ENCODE results near the gene ASB5. TPM values are rescaled to one million over a fixed set of nuclear protein-coding genes. Genes with fewer than 3 reads are reported as not detected.

The ASB5 gene
- total and polyA plus RNA-seq, 10 of the 15 experiments (the other 5 are each of a cell fraction or from before 2014, with no cell fraction given) = not detected

GRCh38 chr4:176292920-176293319, 23.9 kb upstream of the ASB5 start:
- no peaks in the 10 kb centered on the region for H3K9me3 ChIP-seq (replicated peaks; ENCODE audit: control insufficient read depth, insufficient read depth, low read length)

GRCh38 chr4:176291748-176292147, 22.7 kb upstream of the ASB5 start:
- H3K4me2 ChIP-seq (ENCODE audit: control insufficient read depth, insufficient read depth) = no peak overlapping the region
- H4K20me1 ChIP-seq (ENCODE audit: control insufficient read depth, insufficient read depth) = no peaks in the 10 kb centered on the region
- POLR2A ChIA-PET = no interaction called here
- TF ChIP-seq RB1 (IDR thresholded peaks at IDR 0.05; ENCODE audit: borderline replicate concordance) (no peak), ZBED1 (IDR thresholded peaks at IDR 0.05; ENCODE audit: borderline replicate concordance) (no peak), FOXM1 (IDR thresholded peaks at IDR 0.05; ENCODE audit: low read depth, low read length) (no peak), TBL1XR1 (IDR thresholded peaks at IDR 0.05; ENCODE audit: low read depth, low read length) (no peak), TCF3 (IDR thresholded peaks at IDR 0.05; ENCODE audit: borderline replicate concordance, insufficient read depth, low read depth, low read length) (no peak), ZZZ3 (IDR thresholded peaks at IDR 0.05; ENCODE audit: control insufficient read depth, insufficient read length, low read depth) (no peak), IRF4 (IDR thresholded peaks at IDR 0.05; ENCODE audit: low read depth, low read length) (no peak), NFXL1 (IDR thresholded peaks at IDR 0.05; ENCODE audit: borderline replicate concordance) (no peak)
- TF ChIP-seq, protein P1, sequence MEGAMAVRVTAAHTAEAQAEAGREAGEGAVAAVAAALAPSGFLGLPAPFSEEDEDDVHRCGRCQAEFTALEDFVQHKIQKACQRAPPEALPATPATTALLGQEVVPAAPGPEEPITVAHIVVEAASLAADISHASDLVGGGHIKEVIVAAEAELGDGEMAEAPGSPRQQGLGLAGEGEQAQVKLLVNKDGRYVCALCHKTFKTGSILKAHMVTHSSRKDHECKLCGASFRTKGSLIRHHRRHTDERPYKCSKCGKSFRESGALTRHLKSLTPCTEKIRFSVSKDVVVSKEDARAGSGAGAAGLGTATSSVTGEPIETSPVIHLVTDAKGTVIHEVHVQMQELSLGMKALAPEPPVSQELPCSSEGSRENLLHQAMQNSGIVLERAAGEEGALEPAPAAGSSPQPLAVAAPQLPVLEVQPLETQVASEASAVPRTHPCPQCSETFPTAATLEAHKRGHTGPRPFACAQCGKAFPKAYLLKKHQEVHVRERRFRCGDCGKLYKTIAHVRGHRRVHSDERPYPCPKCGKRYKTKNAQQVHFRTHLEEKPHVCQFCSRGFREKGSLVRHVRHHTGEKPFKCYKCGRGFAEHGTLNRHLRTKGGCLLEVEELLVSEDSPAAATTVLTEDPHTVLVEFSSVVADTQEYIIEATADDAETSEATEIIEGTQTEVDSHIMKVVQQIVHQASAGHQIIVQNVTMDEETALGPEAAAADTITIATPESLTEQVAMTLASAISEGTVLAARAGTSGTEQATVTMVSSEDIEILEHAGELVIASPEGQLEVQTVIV (IDR thresholded peaks at IDR 0.05; ENCODE audit: borderline replicate concordance, partially characterized antibody) = no peak
- no peak overlapping the region for H2AFZ ChIP-seq (ENCODE audit: control insufficient read depth, low read depth, low read length)
- ATAC-seq = no peak
- no peak overlapping the region for H3K9ac ChIP-seq (ENCODE audit: control insufficient read depth, insufficient read depth, low read length)
- no peak for DNase-seq (ENCODE audit: low read depth, low spot score)
- CTCF ChIA-PET = interaction anchor here (1.8 kb wide), 1 partner anchor 13 kb away, joined by 4 read pairs; no protein-coding TSS in a partner anchor
- FAIRE-seq = no peak
- intact Hi-C loops (cut with micrococcal nuclease; ENCODE audit: unreplicated experiment) = no loop called here
- in situ Hi-C loops (cut with MboI) = no loop called here
- no peak overlapping the region for H3K4me3 ChIP-seq
- H3K4me1 ChIP-seq (ENCODE audit: control insufficient read depth, insufficient read depth, low read length) = no peaks in the 10 kb centered on the region
- H3K79me2 ChIP-seq (ENCODE audit: control insufficient read depth, insufficient read depth, low read length) = no peaks in the 10 kb centered on the region
- no peaks in the 10 kb centered on the region for H3K9me3 ChIP-seq (replicated peaks; ENCODE audit: control insufficient read depth, insufficient read depth, low read length)
- H3K36me3 ChIP-seq (ENCODE audit: control insufficient read depth in 2 of 2, insufficient read depth in 2 of 2, low read length in 1 of 2) = no peaks in the 10 kb centered on the region
- no peak overlapping the region for H3K27ac ChIP-seq (ENCODE audit: control insufficient read depth, insufficient read depth)
- no TSS peak for BruUV-seq (replicated peaks)
- SMC1A ChIA-PET (ENCODE audit: uncharacterized antibody, unreplicated experiment) = no interaction called here
- RAD21 ChIA-PET (ENCODE audit: unreplicated experiment) = no interaction called here
- H3K27me3 ChIP-seq (replicated peaks in 1 of 2; ENCODE audit: control insufficient read depth in 2 of 2, insufficient read depth in 2 of 2, low read length in 1 of 2) = 0 out of 4 replicates have a peak, but pooled peaks cover 0 to 3% of the 10 kb centered on the region in 2 experiments
- WGBS (ENCODE audit: insufficient coverage, insufficient replicate concordance, low lambda C conversion rate, missing lambda C conversion rate) = 63% methylated on average over 3 of the region's 3 CpGs

More at GRCh38 chr4:176292920-176293319, 23.9 kb upstream of the ASB5 start:
- FAIRE-seq (no peak), ATAC-seq (no peak), DNase-seq (ENCODE audit: low read depth, low spot score) (no peak)
- H3K4me2 ChIP-seq (ENCODE audit: control insufficient read depth, insufficient read depth) = no peak overlapping the region
- intact Hi-C loops (cut with micrococcal nuclease; ENCODE audit: unreplicated experiment) = no loop called here
- ChIA-PET POLR2A (no interaction called here), CTCF (interaction anchor here (0.5 to 1.8 kb wide), 3 partner anchors 14 to 343 kb away, joined by 3 to 5 read pairs (median 4); no protein-coding TSS in a partner anchor), SMC1A (ENCODE audit: uncharacterized antibody, unreplicated experiment) (interaction anchor here (1.1 to 1.5 kb wide), 3 partner anchors 9 to 180 kb away, joined by 3 read pairs; no protein-coding TSS in a partner anchor), RAD21 (ENCODE audit: unreplicated experiment) (no interaction called here)
- H3K9ac ChIP-seq (ENCODE audit: control insufficient read depth, insufficient read depth, low read length) = no peak overlapping the region
- no peak overlapping the region for H3K27ac ChIP-seq (ENCODE audit: control insufficient read depth, insufficient read depth)
- no peaks in the 10 kb centered on the region for H4K20me1 ChIP-seq (ENCODE audit: control insufficient read depth, insufficient read depth)
- 0% methylated on average over 1 of the region's 1 CpG for WGBS (ENCODE audit: insufficient coverage, insufficient replicate concordance, low lambda C conversion rate, missing lambda C conversion rate)
- BruUV-seq (replicated peaks) = no TSS peak
- 0 out of 4 replicates have a peak, but pooled peaks cover 0 to 3% of the 10 kb centered on the region in 2 experiments for H3K27me3 ChIP-seq (replicated peaks in 1 of 2; ENCODE audit: control insufficient read depth in 2 of 2, insufficient read depth in 2 of 2, low read length in 1 of 2)
- TF ChIP-seq KLF5 (IDR thresholded peaks at IDR 0.05; ENCODE audit: partially characterized antibody) (no peak), SP1 (IDR thresholded peaks at IDR 0.05; ENCODE audit: low read depth, low read length) (no peak), WRNIP1 (IDR thresholded peaks at IDR 0.05; ENCODE audit: borderline replicate concordance, low read depth, low read length) (no peak), NR2C2 (IDR thresholded peaks at IDR 0.05; ENCODE audit: borderline replicate concordance, control insufficient read depth, insufficient read length, low read depth) (no peak), ETV6 (conservative IDR thresholded peaks at IDR 0.05 in 1 of 2, IDR thresholded peaks at IDR 0.05 in 1 of 2; ENCODE audit: borderline replicate concordance in 1 of 2, low read depth in 1 of 2) (no peak), USF1 (IDR thresholded peaks at IDR 0.05; ENCODE audit: borderline replicate concordance, extremely low read length, insufficient read depth, low read depth, low read length) (no peak), HDAC2 (IDR thresholded peaks at IDR 0.05) (no peak), GATAD2B (conservative IDR thresholded peaks at IDR 0.05; ENCODE audit: low read depth) (no peak), SREBF1 (IDR thresholded peaks at IDR 0.05; ENCODE audit: low read length) (no peak)
- in situ Hi-C loops (cut with MboI) = no loop called here
- no peak overlapping the region for H3K4me3 ChIP-seq
- no peak overlapping the region for H2AFZ ChIP-seq (ENCODE audit: control insufficient read depth, low read depth, low read length)
- no peaks in the 10 kb centered on the region for H3K36me3 ChIP-seq (ENCODE audit: control insufficient read depth in 2 of 2, insufficient read depth in 2 of 2, low read length in 1 of 2)
- no peaks in the 10 kb centered on the region for H3K79me2 ChIP-seq (ENCODE audit: control insufficient read depth, insufficient read depth, low read length)
- no peaks in the 10 kb centered on the region for H3K4me1 ChIP-seq (ENCODE audit: control insufficient read depth, insufficient read depth, low read length)
